ENCODE data around the gene HTR1B. TPM values are rescaled to one million over a fixed set of nuclear protein-coding genes. Genes with fewer than 3 reads are reported as not detected.

Gene HTR1B
- total RNA-seq, 1 donor from 2014 or later, result 1.2 TPM

- TF ChIP-seq EZH2 (IDR thresholded peaks at IDR 0.05; ENCODE audit: insufficient read depth, low read length) (no peak), CTCF (IDR thresholded peaks at IDR 0.05; ENCODE audit: insufficient read depth, low read depth, low read length) (no peak)
- H3K27ac Mint-ChIP-seq (ENCODE audit: unreplicated experiment), result no peak overlapping the region
These were observed 29.4 kb downstream of the HTR1B start for GRCh38 chr6:77433888-77434287.

GRCh38 chr6:77430504-77430903, 32.8 kb downstream of the HTR1B start:
- H3K4me1 Mint-ChIP-seq (ENCODE audit: low read depth, unreplicated experiment), result no peaks in the 10 kb centered on the region
- H3K9me3 Mint-ChIP-seq (ENCODE audit: unreplicated experiment), result no peaks in the 10 kb centered on the region
- no peaks in the 10 kb centered on the region for H3K36me3 Mint-ChIP-seq (ENCODE audit: low read depth, unreplicated experiment)
- H3K4me2 ChIP-seq (ENCODE audit: low read length), result no peak overlapping the region
- DNase-seq (ENCODE audit: low read depth), result no peak
- FAIRE-seq, result no peak
- H3K27ac ChIP-seq (ENCODE audit: low read depth, low read length), result no peak overlapping the region
- no peak overlapping the region for H3K27ac Mint-ChIP-seq (ENCODE audit: unreplicated experiment)
- no peaks in the 10 kb centered on the region for H3K27me3 ChIP-seq (ENCODE audit: insufficient read depth, low read length)
- no peak overlapping the region for H3K4me3 Mint-ChIP-seq (ENCODE audit: unreplicated experiment)
- H3K36me3 ChIP-seq (ENCODE audit: insufficient read depth, low read length), result no peaks in the 10 kb centered on the region
- TF ChIP-seq CTCF (IDR thresholded peaks at IDR 0.05; ENCODE audit: insufficient read depth, low read depth, low read length) (no peak), EZH2 (IDR thresholded peaks at IDR 0.05; ENCODE audit: insufficient read depth, low read length) (no peak)
- no peaks in the 10 kb centered on the region for H4K20me1 ChIP-seq (ENCODE audit: insufficient read depth, low read length)
- H3K79me2 ChIP-seq (ENCODE audit: insufficient read depth, low read length), result no peaks in the 10 kb centered on the region
- no peaks in the 10 kb centered on the region for H3K27me3 Mint-ChIP-seq (ENCODE audit: low read depth, unreplicated experiment)
- no peak overlapping the region for H3K4me3 ChIP-seq (ENCODE audit: insufficient read depth, low read depth, low read length)
- no peaks in the 10 kb centered on the region for H3K4me1 ChIP-seq (ENCODE audit: insufficient read depth, low read length)
- H2AFZ ChIP-seq (ENCODE audit: low read depth, low read length), result no peak overlapping the region
- no peaks in the 10 kb centered on the region for H3K9me3 ChIP-seq (ENCODE audit: insufficient read depth, low read depth, low read length)
- H3K9ac ChIP-seq (ENCODE audit: low read length), result no peak overlapping the region

More at GRCh38 chr6:77433888-77434287, 29.4 kb downstream of the HTR1B start:
- Histone ChIP-seq H3K4me2 (ENCODE audit: low read length) (no peak overlapping the region), H3K4me3 (ENCODE audit: insufficient read depth, low read depth, low read length) (no peak overlapping the region), H3K27ac (ENCODE audit: low read depth, low read length) (no peak overlapping the region), H4K20me1 (ENCODE audit: insufficient read depth, low read length) (no peaks in the 10 kb centered on the region), H3K9ac (ENCODE audit: low read length) (no peak overlapping the region), H3K9me3 (ENCODE audit: insufficient read depth, low read depth, low read length) (no peaks in the 10 kb centered on the region), H3K36me3 (ENCODE audit: insufficient read depth, low read length) (no peaks in the 10 kb centered on the region), H3K27me3 (ENCODE audit: insufficient read depth, low read length) (no peaks in the 10 kb centered on the region), H3K79me2 (ENCODE audit: insufficient read depth, low read length) (no peaks in the 10 kb centered on the region), H2AFZ (ENCODE audit: low read depth, low read length) (no peak overlapping the region), H3K4me1 (ENCODE audit: insufficient read depth, low read length) (no peaks in the 10 kb centered on the region)
- no peak for DNase-seq (ENCODE audit: low read depth)
- Mint-ChIP-seq H3K9me3 (ENCODE audit: unreplicated experiment) (no peaks in the 10 kb centered on the region), H3K36me3 (ENCODE audit: low read depth, unreplicated experiment) (no peaks in the 10 kb centered on the region), H3K4me3 (ENCODE audit: unreplicated experiment) (no peak overlapping the region), H3K27me3 (ENCODE audit: low read depth, unreplicated experiment) (no peaks in the 10 kb centered on the region), H3K4me1 (ENCODE audit: low read depth, unreplicated experiment) (no peaks in the 10 kb centered on the region)
- FAIRE-seq, result no peak

GRCh38 chr6:77425671-77426070, 37.6 kb downstream of the HTR1B start:
- H3K4me3 Mint-ChIP-seq (ENCODE audit: unreplicated experiment), result no peak overlapping the region
- TF ChIP-seq CTCF (IDR thresholded peaks at IDR 0.05; ENCODE audit: insufficient read depth, low read depth, low read length), result no peak
- no peak for TF ChIP-seq EZH2 (IDR thresholded peaks at IDR 0.05; ENCODE audit: insufficient read depth, low read length)
- no peaks in the 10 kb centered on the region for H3K27me3 Mint-ChIP-seq (ENCODE audit: low read depth, unreplicated experiment)
- Histone ChIP-seq H3K4me1 (ENCODE audit: insufficient read depth, low read length) (no peaks in the 10 kb centered on the region), H3K27ac (ENCODE audit: low read depth, low read length) (no peak overlapping the region), H3K9me3 (ENCODE audit: insufficient read depth, low read depth, low read length) (no peaks in the 10 kb centered on the region), H4K20me1 (ENCODE audit: insufficient read depth, low read length) (no peaks in the 10 kb centered on the region), H3K9ac (ENCODE audit: low read length) (no peak overlapping the region), H3K4me2 (ENCODE audit: low read length) (no peak overlapping the region), H3K4me3 (ENCODE audit: insufficient read depth, low read depth, low read length) (no peak overlapping the region), H3K27me3 (ENCODE audit: insufficient read depth, low read length) (no peaks in the 10 kb centered on the region), H3K79me2 (ENCODE audit: insufficient read depth, low read length) (no peaks in the 10 kb centered on the region), H3K36me3 (ENCODE audit: insufficient read depth, low read length) (no peaks in the 10 kb centered on the region), H2AFZ (ENCODE audit: low read depth, low read length) (no peak overlapping the region)
- H3K27ac Mint-ChIP-seq (ENCODE audit: unreplicated experiment), result no peak overlapping the region
- H3K4me1 Mint-ChIP-seq (ENCODE audit: low read depth, unreplicated experiment), result no peaks in the 10 kb centered on the region
- no peaks in the 10 kb centered on the region for H3K9me3 Mint-ChIP-seq (ENCODE audit: unreplicated experiment)
- DNase-seq (ENCODE audit: low read depth) (peak; percentile 1), FAIRE-seq (no peak)
- no peaks in the 10 kb centered on the region for H3K36me3 Mint-ChIP-seq (ENCODE audit: low read depth, unreplicated experiment)
